SKM-1 treated with dmso at 0.1 percent for 144 hours (cell line): ENCODE data around the gene CDK12.
"Not testable (repeated sequence)": the region's sequence is repeated elsewhere in the genome, so short reads cannot be mapped to it uniquely, and the experiment has no call there.

Source experiments
- DNase-seq: peaks from one replicate; lab custom pipeline; 2025; ENCODE audit not compliant: unreplicated experiment; lab: John Stamatoyannopoulos, UW

CDK12 gene

GRCh38 chr17:39461113-39461925, at the start of gene CDK12:
Gene CDK12 (plus strand): TSS chr17:39461486. CDS start chr17:39462072, 586 bp downstream.
- DNase-seq = peak; percentile 99

- no peak for DNase-seq
Observed at GRCh38 chr17:39416141-39416540, 45.1 kb upstream of the CDK12 start.

GRCh38 chr17:39429600-39429999, 31.7 kb upstream of the CDK12 start:
- no peak for DNase-seq

- DNase-seq = not testable (repeated sequence)
Observed at GRCh38 chr17:39439868-39440267, 21.4 kb upstream of the CDK12 start.

- DNase-seq = no peak
Observed at GRCh38 chr17:39443326-39443725, 18.0 kb upstream of the CDK12 start.

GRCh38 chr17:39447561-39447960, 13.7 kb upstream of the CDK12 start:
- DNase-seq = no peak

GRCh38 chr17:39450051-39450450, 11.2 kb upstream of the CDK12 start:
- DNase-seq = no peak

- DNase-seq = peak; percentile 97
Observed at GRCh38 chr17:39450847-39451581, 10.3 kb upstream of the CDK12 start, which contains the start of gene MED1. Gene MED1 (minus strand): TSS chr17:39451263. CDS start chr17:39451062, 201 bp downstream.

GRCh38 chr17:39455919-39456318, 5.4 kb upstream of the CDK12 start:
- no peak for DNase-seq

GRCh38 chr17:39461926-39462569, 762 bp downstream of the CDK12 start:
- no peak for DNase-seq

GRCh38 chr17:39462631-39463375, 1.5 kb downstream of the CDK12 start:
- DNase-seq = no peak

- DNase-seq = not testable (repeated sequence)
Observed at GRCh38 chr17:39464639-39465181, 3.4 kb downstream of the CDK12 start.

- not testable (repeated sequence) for DNase-seq
Observed at GRCh38 chr17:39468610-39469009, 7.3 kb downstream of the CDK12 start.

- DNase-seq = no peak
Observed at GRCh38 chr17:39473310-39473709, 12.0 kb downstream of the CDK12 start.

GRCh38 chr17:39479631-39480030, 18.3 kb downstream of the CDK12 start:
- not testable (repeated sequence) for DNase-seq

GRCh38 chr17:39483506-39483905, 22.2 kb downstream of the CDK12 start:
- DNase-seq = no peak

GRCh38 chr17:39484178-39484577, 22.9 kb downstream of the CDK12 start:
- DNase-seq = no peak

GRCh38 chr17:39485555-39485954, 24.3 kb downstream of the CDK12 start:
- DNase-seq = no peak

GRCh38 chr17:39486242-39486641, 25.0 kb downstream of the CDK12 start:
- no peak for DNase-seq

- not testable (repeated sequence) for DNase-seq
Observed at GRCh38 chr17:39487490-39487889, 26.2 kb downstream of the CDK12 start.

- no peak for DNase-seq
Observed at GRCh38 chr17:39487946-39488345, 26.7 kb downstream of the CDK12 start.
